Coronary artery (tissue), 2 donors: ENCODE data around the gene SGCG.

ENCODE experiments used
- DNase-seq: peaks from one replicate; pipeline ENCODE4 v3.0.0-alpha.2; 2017; ENCODE audit warnings: low spot score
- H3K27ac ChIP-seq, 2 donors: fragments of 200-600 bp; sonication (generic); one replicate each; pipeline ENCODE4 v1.5.1; 2016 to 2019
- H3K4me3 ChIP-seq: fragments of 200-600 bp; sonication (generic); 2 replicates; pipeline ENCODE4 v1.5.1; 2016; ENCODE audit warnings: mild to moderate bottlenecking, moderate library complexity
- TF ChIP-seq, protein P1 (sequence below): fragments of 200-600 bp; sonication (generic); IDR thresholded peaks from one replicate; pipeline ENCODE4 v1.5.1; 2019; ENCODE audit warnings: antibody characterized with exemption

The SGCG gene

GRCh38 chr13:23323946-23324709 lies 143.3 kb downstream of the SGCG start:
- no peak for DNase-seq
- no peak overlapping the region for H3K4me3 ChIP-seq
- no peak overlapping the region for H3K27ac ChIP-seq
- TF ChIP-seq, protein P1, sequence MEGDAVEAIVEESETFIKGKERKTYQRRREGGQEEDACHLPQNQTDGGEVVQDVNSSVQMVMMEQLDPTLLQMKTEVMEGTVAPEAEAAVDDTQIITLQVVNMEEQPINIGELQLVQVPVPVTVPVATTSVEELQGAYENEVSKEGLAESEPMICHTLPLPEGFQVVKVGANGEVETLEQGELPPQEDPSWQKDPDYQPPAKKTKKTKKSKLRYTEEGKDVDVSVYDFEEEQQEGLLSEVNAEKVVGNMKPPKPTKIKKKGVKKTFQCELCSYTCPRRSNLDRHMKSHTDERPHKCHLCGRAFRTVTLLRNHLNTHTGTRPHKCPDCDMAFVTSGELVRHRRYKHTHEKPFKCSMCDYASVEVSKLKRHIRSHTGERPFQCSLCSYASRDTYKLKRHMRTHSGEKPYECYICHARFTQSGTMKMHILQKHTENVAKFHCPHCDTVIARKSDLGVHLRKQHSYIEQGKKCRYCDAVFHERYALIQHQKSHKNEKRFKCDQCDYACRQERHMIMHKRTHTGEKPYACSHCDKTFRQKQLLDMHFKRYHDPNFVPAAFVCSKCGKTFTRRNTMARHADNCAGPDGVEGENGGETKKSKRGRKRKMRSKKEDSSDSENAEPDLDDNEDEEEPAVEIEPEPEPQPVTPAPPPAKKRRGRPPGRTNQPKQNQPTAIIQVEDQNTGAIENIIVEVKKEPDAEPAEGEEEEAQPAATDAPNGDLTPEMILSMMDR = no peak

- TF ChIP-seq, protein P1 = no peak
- no peak overlapping the region for H3K27ac ChIP-seq
- no peak for DNase-seq
- no peak overlapping the region for H3K4me3 ChIP-seq
These were observed 144.4 kb downstream of the SGCG start for GRCh38 chr13:23325191-23325590.

DNA sequence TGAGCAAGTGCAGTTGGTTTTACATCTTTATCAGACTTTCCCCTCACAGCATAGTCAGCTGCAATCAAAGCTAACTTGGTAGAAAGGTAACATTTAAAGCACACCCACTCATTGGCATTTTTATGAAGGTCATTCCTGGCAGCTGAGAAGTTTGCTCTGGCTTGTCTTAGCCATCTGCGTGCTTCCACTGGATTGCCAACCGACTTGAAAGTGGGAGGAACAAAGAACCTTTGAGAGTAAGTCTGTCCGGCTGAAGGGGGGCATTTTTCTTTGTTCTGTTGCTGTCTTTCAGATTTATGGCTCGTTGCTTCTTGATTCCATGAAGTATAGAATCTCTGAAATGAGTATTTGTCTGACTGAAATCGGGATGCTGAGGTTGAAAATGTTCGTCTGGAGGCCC lies 149.6 kb downstream of the SGCG start:
- TF ChIP-seq, protein P1 = no peak
- Histone ChIP-seq H3K27ac (no peak overlapping the region), H3K4me3 (no peak overlapping the region)
- no peak for DNase-seq

GRCh38 chr13:23339225-23339624 lies 158.4 kb downstream of the SGCG start:
- TF ChIP-seq, protein P1 = no peak
- no peak for DNase-seq
- Histone ChIP-seq H3K4me3 (no peak overlapping the region), H3K27ac (no peak overlapping the region)

GRCh38 chr13:23344931-23345595 lies 164.3 kb downstream of the SGCG start:
- DNase-seq = no peak
- Histone ChIP-seq H3K4me3 (no peak overlapping the region), H3K27ac (no peak overlapping the region)
- TF ChIP-seq, protein P1 = no peak

GRCh38 chr13:23347601-23348000 lies 166.8 kb downstream of the SGCG start:
- no peak for DNase-seq
- Histone ChIP-seq H3K4me3 (no peak overlapping the region), H3K27ac (no peak overlapping the region)
- TF ChIP-seq, protein P1 = no peak
